GM19397 (cell line): ENCODE data around the gene RTP3.

Experiments
- ATAC-seq: cut with Tn5 transposase; IDR thresholded peaks from one replicate; pipeline ENCODE4 v1.9.1; 2021; ENCODE audit warnings: mild to moderate bottlenecking, moderate library complexity; ENCODE audit not compliant: unreplicated experiment

The RTP3 gene

GRCh38 chr3:46497556-46498265 is at the start of gene RTP3:
RTP3 (plus strand) TSS chr3:46497976; CDS start chr3:46498063, 87 bp downstream.
- no peak for ATAC-seq

GRCh38 chr3:46448721-46449120 is 49.1 kb upstream of the RTP3 start:
- ATAC-seq = no peak

- ATAC-seq = no peak
Measured at GRCh38 chr3:46449755-46450552, 47.8 kb upstream of the RTP3 start.

GRCh38 chr3:46453526-46454208 is 44.1 kb upstream of the RTP3 start:
- ATAC-seq = no peak

- ATAC-seq = no peak
Measured at GRCh38 chr3:46454209-46454595, 43.6 kb upstream of the RTP3 start.

GRCh38 chr3:46454606-46455005 is 43.2 kb upstream of the RTP3 start:
- ATAC-seq = no peak

- no peak for ATAC-seq
Measured at GRCh38 chr3:46455231-46456115, 42.3 kb upstream of the RTP3 start.

- no peak for ATAC-seq
Measured at GRCh38 chr3:46456118-46456517, 41.7 kb upstream of the RTP3 start.

GRCh38 chr3:46460051-46460450 is 37.7 kb upstream of the RTP3 start:
- no peak for ATAC-seq

- ATAC-seq = no peak
Measured at GRCh38 chr3:46462111-46462510, 35.7 kb upstream of the RTP3 start.

- ATAC-seq = no peak
Measured at GRCh38 chr3:46462511-46462910, 35.3 kb upstream of the RTP3 start.

- ATAC-seq = no peak
Measured at GRCh38 chr3:46463120-46463867, 34.5 kb upstream of the RTP3 start.

- ATAC-seq = no peak
Measured at GRCh38 chr3:46463868-46464241, 33.9 kb upstream of the RTP3 start.

GRCh38 chr3:46464326-46465195 is 33.2 kb upstream of the RTP3 start, which contains the start of gene LTF:
LTF (minus strand) TSS chr3:46464905; CDS start chr3:46464867, 38 bp downstream.
- ATAC-seq = no peak

GRCh38 chr3:46465196-46465520 is 32.6 kb upstream of the RTP3 start:
- no peak for ATAC-seq

GRCh38 chr3:46466273-46466672 is 31.5 kb upstream of the RTP3 start:
- no peak for ATAC-seq

GRCh38 chr3:46466871-46467403 is 30.8 kb upstream of the RTP3 start:
- no peak for ATAC-seq

GRCh38 chr3:46467562-46467961 is 30.2 kb upstream of the RTP3 start:
- no peak for ATAC-seq
